Cardiac atrium fibroblast (primary cell): ENCODE data around the gene DDX51. TPM values are rescaled to one million over a fixed set of nuclear protein-coding genes. Genes with fewer than 3 reads are reported as not detected.

Experiments
- total RNA-seq: library from RNA; depleted of rRNA; stranded (reverse); fragments of >200 nt; gene quantifications from 2 replicates; pipeline ENCODE4 v1.2.3, GENCODE V29; 2015

Gene DDX51
- 4.1 and 8.5 TPM in 2 replicates for total RNA-seq

GRCh38 chr12:132144115-132144809, at the start of gene DDX51, which contains the start of gene NOC4L:
Gene DDX51, minus strand, starts transcription at chr12:132144319. Its CDS starts 23 bp downstream, at chr12:132144296.
Gene NOC4L, plus strand, starts transcription at chr12:132144457. Its CDS starts 32 bp downstream, at chr12:132144489.

Other genes starting within 250 kb of the DDX51 start
- 4.4 and 9.2 TPM in 2 replicates for gene ULK1, start 249.7 kb downstream of the DDX51 start, total RNA-seq
- 9.9 and 11.7 TPM in 2 replicates for gene PUS1, start 215.0 kb downstream of the DDX51 start, total RNA-seq
- 6.6 and 6.9 TPM in 2 replicates for gene EP400, start 194.4 kb downstream of the DDX51 start, total RNA-seq
- 10.7 and 15.1 TPM in 2 replicates for gene NOC4L, start 138 bp upstream of the DDX51 start, total RNA-seq
- 0.16 and 2.2 TPM in 2 replicates for gene GALNT9, start 185.3 kb upstream of the DDX51 start, total RNA-seq